ENCODE measurements around the gene CPA4.

DNA sequence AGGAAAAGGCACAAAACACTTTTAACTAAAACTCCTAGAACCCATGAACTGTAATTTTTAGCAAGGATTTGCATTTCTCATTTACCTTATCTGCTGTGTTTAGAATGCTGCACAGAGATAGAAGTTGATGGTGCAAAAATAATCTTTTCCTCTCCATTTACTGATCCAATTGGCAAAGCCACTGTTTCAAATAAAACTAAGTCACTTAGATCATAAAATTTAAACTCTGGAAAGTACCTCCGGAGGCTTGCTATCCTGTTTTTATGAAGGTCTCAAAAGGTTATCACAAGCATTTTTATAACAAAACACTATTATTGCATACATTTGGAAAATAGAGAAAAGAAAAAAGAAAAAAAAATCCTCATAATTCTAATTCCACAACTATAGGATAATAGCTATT lies 18.7 kb upstream of the CPA4 start:
- TF ChIP-seq CTCF (IDR thresholded peaks at IDR 0.05) (no peak), POLR2A (IDR thresholded peaks at IDR 0.05) (no peak), POLR2AphosphoS5 (IDR thresholded peaks at IDR 0.05) (no peak)
